DMS79 treated with DMSO at 0.1 percent for 48 hours (cell line): ENCODE measurements around the gene RPP30.
"Not testable (repeated sequence)": the region's sequence is repeated elsewhere in the genome, so short reads cannot be mapped to it uniquely, and the experiment has no call there.

Experiments used
- DNase-seq: peaks from one replicate; lab custom pipeline; 2025; lab: John Stamatoyannopoulos, UW

Gene RPP30

DNA sequence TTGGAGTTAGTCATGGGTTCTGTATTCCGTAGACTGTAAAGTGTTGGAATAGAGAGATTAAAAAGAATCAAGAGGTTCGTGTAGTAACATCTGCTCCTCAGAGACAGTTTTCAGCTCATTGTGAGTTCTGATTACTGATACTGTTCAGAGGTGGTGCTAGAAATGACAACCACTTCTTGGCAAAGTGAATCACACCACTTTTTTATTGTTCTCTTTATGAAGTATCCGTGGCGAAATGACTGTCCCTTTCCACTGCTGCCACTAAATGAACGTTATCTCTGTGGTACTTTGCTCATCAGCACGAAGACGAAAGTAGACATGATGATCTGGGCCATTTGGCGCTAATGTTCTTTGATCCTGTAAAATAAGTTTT is 860 bp downstream of the RPP30 start:
- no peak for DNase-seq

DNA sequence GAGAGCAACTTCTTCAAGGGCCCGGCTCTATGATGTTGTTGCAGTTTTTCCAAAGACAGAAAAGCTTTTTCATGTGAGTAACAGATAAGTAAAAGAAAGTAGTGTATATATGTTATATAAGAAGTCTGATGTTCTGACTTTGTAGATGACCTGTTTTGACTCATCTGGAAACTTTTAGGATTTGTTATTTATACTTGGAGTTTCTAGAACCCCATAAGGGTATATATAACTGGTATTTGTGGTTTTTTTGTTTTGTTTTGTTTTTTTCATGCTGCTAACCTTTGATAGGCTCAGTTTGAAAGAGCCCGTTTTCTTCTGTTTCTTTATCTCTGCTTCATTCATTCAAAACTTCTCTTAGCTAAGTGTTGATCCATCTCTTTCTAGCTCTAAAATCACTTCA is 7.3 kb downstream of the RPP30 start:
- no peak for DNase-seq

DNA sequence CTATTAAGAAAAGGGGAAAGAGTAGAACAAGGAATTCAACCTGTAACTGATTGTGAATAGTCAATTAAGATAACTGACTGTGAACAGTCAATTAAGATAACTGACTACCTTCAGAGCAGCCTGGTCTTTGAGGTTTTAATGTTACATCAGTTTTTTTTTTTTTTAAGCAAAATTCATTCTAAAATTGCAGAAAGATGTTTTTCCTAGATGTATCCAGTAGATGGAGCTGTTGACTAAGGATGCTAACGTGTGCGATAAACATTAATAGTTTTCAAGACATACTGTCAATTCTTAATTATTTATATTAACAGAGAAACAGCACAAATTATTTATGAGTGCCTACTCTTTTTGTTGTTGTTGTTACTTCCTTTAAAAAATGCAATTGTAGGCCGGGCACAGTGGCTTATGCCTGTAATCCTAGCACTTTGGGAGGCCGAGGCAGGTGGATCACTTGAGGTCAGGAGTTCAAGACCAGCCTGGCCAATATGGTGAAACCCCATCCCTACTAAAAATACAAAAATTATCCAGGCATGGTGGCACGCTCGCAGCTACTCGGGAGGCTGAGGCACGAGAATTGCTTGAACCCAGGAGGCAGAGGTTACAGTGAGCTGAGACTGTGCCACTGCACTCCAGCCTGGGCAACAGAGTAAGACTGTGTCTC is 8.4 kb downstream of the RPP30 start:
- not testable (repeated sequence) for DNase-seq

DNA sequence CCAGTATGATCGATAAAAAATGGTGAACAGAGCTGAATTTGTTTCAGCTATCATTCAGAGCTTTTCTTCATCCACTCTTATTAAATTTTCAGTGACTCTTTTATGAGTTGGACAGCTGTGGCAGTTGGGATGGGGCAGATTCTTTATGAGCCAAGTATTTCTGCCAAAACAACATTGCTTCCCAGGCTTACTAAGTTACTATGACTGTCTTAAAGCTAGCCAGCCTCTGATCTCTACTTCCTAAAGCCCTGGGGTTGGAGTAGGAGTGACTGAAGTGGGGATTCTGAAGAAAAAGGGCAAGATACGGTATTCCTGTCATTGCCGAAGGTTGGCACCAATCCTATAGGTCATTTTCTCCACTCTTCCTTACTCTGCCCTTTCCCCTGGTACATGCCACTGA is 12.7 kb downstream of the RPP30 start:
- no peak for DNase-seq

- no peak for DNase-seq
Observed at GRCh38 chr10:90885176-90885575, 13.4 kb downstream of the RPP30 start.

DNA sequence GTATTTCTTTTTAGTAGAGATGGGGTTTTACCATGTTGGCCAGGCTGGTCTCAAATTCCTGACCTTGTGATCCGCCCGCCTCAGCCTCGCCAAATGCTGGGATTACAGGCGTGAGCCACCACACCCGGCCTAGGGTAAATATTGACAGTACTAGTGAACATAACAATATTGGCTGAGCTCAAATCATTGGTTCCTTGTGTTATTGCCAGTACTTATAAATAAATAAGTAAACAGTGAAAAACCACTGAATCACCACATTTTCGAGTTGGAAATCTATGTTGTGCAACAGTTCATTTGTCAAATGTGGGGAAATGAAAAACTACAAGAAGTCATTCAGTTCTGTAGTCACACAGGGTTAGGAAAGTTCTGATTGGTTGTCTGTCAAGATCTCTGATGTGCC is 15.8 kb downstream of the RPP30 start:
- DNase-seq: no peak

GRCh38 chr10:90888387-90888786 is 16.6 kb downstream of the RPP30 start:
- no peak for DNase-seq

DNA sequence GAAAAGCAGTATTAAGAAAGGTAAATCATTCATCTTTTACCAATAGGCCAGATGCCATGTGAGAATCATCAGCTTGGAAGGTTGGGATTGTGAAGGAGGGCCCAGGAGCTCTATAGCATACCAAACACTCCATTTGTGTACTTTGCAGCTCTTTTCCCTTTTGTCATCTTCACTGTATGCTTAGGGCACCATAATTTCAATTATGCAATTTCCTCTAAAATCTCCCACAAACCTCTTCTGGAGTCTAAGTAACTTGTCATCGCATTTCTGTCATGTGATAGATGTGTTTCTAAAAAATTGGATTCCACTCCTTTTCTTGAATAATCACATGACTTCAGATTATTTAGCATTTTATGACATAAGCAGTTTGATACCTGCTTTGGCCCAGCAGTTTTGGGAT is 17.9 kb downstream of the RPP30 start:
- DNase-seq: no peak

- DNase-seq: no peak
Observed at GRCh38 chr10:90890347-90890746, 18.6 kb downstream of the RPP30 start.

DNA sequence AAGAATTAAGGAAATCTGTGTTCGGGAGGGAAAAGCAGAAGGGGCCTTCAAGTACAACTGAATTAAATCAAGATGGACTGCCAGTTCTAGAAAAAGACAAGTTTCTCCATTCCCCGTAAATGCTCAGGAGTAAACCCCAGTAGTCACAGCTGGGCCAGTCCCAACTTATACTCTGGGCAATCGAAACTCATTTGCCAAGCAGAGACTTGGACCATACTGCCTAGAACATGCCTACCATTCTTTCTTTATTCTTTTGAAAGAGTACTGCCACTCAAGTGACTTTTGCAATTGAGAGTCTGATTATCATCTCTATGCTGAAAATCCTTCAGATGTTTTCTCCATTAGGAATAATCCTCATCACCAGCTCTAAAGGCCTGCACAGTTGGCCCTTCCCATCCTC is 21.4 kb downstream of the RPP30 start:
- no peak for DNase-seq

GRCh38 chr10:90896916-90897315 is 25.1 kb downstream of the RPP30 start:
- DNase-seq: not testable (repeated sequence)

DNA sequence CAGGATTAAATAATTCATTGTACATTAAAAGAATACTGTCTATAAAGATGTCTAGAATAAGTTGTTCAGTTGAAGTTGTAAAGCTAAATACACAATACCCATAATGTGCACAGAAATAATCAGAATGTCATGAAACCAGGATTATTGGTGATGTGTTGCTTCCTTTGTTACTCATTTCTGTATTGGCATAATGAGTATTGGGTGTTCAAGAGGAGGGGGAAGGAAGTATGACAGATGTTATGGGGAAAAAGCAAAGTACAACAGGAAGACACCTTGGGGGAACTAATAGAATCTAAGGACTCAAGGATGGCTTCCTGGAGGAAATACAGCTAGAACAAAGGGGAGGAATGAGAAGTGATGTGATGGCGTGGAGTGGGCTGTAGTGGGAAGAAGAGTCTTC is 34.2 kb downstream of the RPP30 start:
- DNase-seq: no peak

DNA sequence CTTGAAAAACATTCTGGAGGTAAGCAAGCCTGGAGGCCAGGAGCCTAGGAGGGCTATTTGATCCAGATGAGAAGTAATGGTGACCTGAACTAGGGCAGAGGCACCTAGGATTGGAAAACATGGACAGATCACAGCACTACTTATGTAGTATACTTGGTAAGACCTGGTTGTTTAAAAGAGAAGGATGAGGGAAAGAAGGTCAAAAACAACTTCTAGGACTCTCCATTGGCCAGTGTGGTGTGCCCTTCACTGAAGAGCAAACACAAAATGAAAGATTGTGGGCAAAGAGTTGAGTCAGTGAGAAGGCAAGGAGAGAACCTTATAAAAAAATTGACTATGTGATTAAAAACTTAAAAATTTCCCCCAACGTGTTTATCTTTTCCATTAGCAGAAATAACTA is 34.8 kb downstream of the RPP30 start:
- no peak for DNase-seq

- peak; percentile 26 for DNase-seq
Observed at GRCh38 chr10:90911133-90912051, 39.6 kb downstream of the RPP30 start.

DNA sequence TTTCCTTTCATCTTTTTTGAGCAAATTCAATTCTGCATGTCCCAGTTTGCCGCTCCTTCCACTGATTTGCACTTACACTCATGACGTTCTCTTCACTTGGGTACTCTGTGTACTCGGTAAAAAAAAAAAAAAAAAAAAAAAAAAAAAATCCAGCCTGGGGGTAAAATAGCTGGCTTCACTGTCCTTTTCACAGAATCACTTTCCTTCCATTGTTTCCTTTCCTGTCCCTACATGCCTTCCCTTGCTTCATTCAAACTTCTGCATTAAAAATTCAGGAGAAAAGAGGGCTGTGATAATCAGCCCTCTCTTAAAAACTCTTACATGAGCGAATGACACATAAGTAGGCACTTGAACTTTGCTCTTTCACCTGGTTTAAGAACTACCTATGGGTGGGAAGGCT is 40.4 kb downstream of the RPP30 start:
- no peak for DNase-seq

DNA sequence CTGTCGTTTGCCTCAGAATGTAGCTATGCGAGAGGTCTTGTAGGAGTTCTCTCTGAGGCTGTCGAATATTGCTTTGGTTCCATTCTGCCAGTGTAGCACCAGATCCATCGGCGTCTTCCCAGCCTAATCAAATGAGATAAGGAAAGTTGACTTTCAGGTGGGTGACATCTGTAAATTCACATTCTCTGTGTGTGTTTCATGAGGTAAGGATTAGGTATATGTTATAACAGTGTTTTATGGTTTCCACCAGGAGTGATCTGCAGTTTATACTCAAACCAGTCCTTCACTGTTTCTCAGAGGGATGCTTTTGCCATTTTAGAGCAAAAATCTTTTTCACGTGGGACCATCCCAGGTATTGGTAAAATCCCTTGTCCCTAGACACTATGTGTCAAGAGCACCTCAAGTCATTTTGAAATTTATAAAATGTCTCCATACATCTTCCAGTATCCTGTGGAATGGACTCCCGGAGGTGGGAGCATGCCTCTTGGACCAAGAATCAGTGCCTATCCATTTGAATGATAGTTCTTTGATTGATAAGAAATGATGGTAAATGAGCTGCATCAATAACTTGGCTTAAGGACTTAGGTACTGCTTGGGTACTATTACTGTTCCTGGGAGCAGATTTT is 41.2 kb downstream of the RPP30 start:
- no peak for DNase-seq

GRCh38 chr10:90913774-90914420 is 42.1 kb downstream of the RPP30 start:
- no peak for DNase-seq

DNA sequence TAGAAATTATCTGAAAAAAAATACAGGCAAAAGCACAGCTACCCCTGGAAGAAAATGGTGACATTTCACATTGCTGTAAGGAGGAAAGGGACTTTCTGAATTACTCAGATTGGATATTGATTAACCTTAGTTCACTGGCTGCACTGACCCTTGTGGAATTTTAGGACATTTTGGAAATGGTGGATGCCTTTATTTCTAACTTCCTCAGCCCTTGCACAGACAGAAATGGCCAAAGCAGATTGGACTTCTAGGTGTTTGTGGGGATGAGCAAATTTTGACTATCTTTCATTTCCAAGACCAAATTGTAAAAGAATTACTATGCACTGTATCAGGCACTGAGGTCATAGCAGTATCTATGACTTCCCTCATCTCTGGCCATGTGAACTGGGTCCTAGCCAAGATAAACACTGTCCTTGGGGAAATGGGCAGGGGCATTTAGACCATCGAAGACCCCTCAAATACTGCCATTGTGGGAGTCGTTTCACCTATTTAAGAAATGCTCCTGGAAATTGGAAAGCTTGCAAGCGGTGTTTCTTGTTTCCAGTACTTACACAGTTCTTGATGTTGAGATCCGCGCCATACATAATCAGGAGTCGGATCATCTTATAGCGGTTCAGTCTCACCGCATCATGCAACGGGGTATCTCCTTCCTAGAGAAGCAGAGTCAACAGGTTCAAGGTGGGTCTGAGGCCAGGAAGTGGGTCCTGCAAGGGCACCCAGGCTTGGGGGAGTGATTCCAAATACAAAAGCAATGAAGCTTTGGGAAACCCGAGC is 43.4 kb downstream of the RPP30 start:
- no peak for DNase-seq

DNA sequence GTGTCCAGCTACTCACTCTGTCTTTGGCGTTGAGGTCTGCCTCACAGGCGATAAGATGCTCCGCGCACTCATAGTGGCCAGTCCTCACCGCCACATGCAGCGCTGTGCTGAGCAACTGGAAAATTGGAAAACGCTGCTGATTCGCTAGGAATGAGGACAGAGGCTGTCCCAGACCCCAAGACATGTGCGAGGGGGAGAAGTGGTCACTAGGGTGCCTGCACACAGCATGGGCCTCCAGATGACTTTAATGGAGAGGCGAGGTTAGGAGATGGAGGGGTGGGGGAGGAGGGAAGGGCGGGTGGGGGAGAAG is 43.9 kb downstream of the RPP30 start:
- no peak for DNase-seq

GRCh38 chr10:90916392-90917237 is 44.8 kb downstream of the RPP30 start:
- no peak for DNase-seq
